Endothelial cell of umbilical vein (primary cell): Measurements from ENCODE around the gene MORC2.

ENCODE experiments used
- CTCF ChIP-seq, 2 donors: IDR thresholded peaks; 1 replicate in 1 of 2; 2 replicates in 1 of 2; pipeline ENCODE4 v1.5.1; 2011; ENCODE audit warnings: low read length in 2 of 2, mild to moderate bottlenecking in 2 of 2, moderate library complexity in 2 of 2, control low read depth in 1 of 2, inconsistent platforms in 1 of 2, low read depth in 1 of 2; ENCODE audit not compliant: insufficient read depth in 1 of 2; ENCODE audit errors: extremely low read depth in 1 of 2
- EZH2 ChIP-seq: IDR thresholded peaks from 2 replicates; pipeline ENCODE4 v1.6.1; 2012; ENCODE audit warnings: borderline replicate concordance, low read depth, mild to moderate bottlenecking, moderate library complexity, low read length, inconsistent platforms; ENCODE audit not compliant: severe bottlenecking
- GATA2 ChIP-seq: IDR thresholded peaks from 2 replicates; pipeline ENCODE4 v1.7.0; 2011; ENCODE audit warnings: low read depth, mild to moderate bottlenecking, moderate library complexity, mixed read lengths, low read length; ENCODE audit not compliant: insufficient read length, insufficient read depth
- JUN ChIP-seq: IDR thresholded peaks from 2 replicates; pipeline ENCODE4 v1.6.1; 2011; ENCODE audit warnings: borderline replicate concordance, low read depth; ENCODE audit not compliant: insufficient read length, insufficient read depth
- MAX ChIP-seq: IDR thresholded peaks from 2 replicates; pipeline ENCODE4 v1.6.1; 2011; ENCODE audit not compliant: insufficient read depth, insufficient read length
- POLR2A ChIP-seq: IDR thresholded peaks from 2 replicates; pipeline ENCODE4 v1.6.1; 2012; ENCODE audit warnings: low read depth, mild to moderate bottlenecking, control low read depth, low read length
- POLR2AphosphoS5 ChIP-seq: IDR thresholded peaks from 2 replicates; pipeline ENCODE4 v1.6.1; 2012; ENCODE audit warnings: low read depth, mild to moderate bottlenecking, control low read depth, low read length, moderate library complexity; ENCODE audit not compliant: insufficient read depth

GRCh38 chr22:30892731-30893221, 75.8 kb downstream of the MORC2 start:
- TF ChIP-seq MAX (no peak), CTCF (IDR thresholded peaks at IDR 0.05; ENCODE audit: extremely low read depth in 1 of 2, insufficient read depth in 1 of 2, low read depth in 1 of 2, low read length in 2 of 2) (no peak), EZH2 (no peak), JUN (no peak), POLR2A (no peak), POLR2AphosphoS5 (no peak), GATA2 (no peak)
